H9 (cell line): ENCODE measurements around the gene DGKD. TPM values are rescaled to one million over a fixed set of nuclear protein-coding genes. Genes with fewer than 3 reads are reported as not detected.

Source experiments
- DNase-seq: peaks from one replicate; pipeline ENCODE4 v3.0.0-alpha.2; 2017
- H2AFZ ChIP-seq: one replicate; pipeline ENCODE4 v1.6.1; 2013; ENCODE audit warnings: mild to moderate bottlenecking, low read length, control low read depth, moderate library complexity
- H2AK5ac ChIP-seq: 2 replicates; pipeline ENCODE4 v1.6.1; 2013; ENCODE audit warnings: low read length, control low read depth, mixed read lengths; ENCODE audit not compliant: insufficient read length
- H2BK120ac ChIP-seq: one replicate; pipeline ENCODE4 v1.6.1; 2013; ENCODE audit warnings: low read depth, mild to moderate bottlenecking, low read length, control low read depth, inconsistent platforms; ENCODE audit not compliant: poor library complexity, severe bottlenecking
- H2BK12ac ChIP-seq: 2 replicates; pipeline ENCODE4 v1.6.1; 2013; ENCODE audit warnings: low read length, control low read depth, mixed read lengths, low read depth; ENCODE audit not compliant: insufficient read length
- H2BK15ac ChIP-seq: 2 replicates; pipeline ENCODE4 v1.6.1; 2013; ENCODE audit warnings: low read depth, low read length, control low read depth
- H2BK20ac ChIP-seq: one replicate; pipeline ENCODE4 v1.6.1; 2013; ENCODE audit warnings: low read depth, mild to moderate bottlenecking, low read length, control low read depth, inconsistent platforms; ENCODE audit not compliant: poor library complexity, severe bottlenecking
- H2BK5ac ChIP-seq: 2 replicates; pipeline ENCODE4 v1.6.1; 2013; ENCODE audit warnings: low read length, control low read depth, mixed read lengths; ENCODE audit not compliant: insufficient read length
- H3K14ac ChIP-seq: 2 replicates; pipeline ENCODE4 v1.6.1; 2013; ENCODE audit warnings: low read length, control low read depth; ENCODE audit not compliant: insufficient read depth
- H3K18ac ChIP-seq: 2 replicates; pipeline ENCODE4 v1.6.1; 2013; ENCODE audit warnings: low read depth, mild to moderate bottlenecking, mixed read lengths, low read length, control low read depth; ENCODE audit not compliant: insufficient read length
- H3K23ac ChIP-seq: 2 replicates; pipeline ENCODE4 v1.6.1; 2013; ENCODE audit warnings: low read length, control low read depth, mixed read lengths, low read depth; ENCODE audit not compliant: insufficient read length
- H3K23me2 ChIP-seq: 2 replicates; pipeline ENCODE4 v1.6.1; 2013; ENCODE audit warnings: low read depth, mild to moderate bottlenecking, mixed read lengths, low read length, control low read depth; ENCODE audit not compliant: insufficient read length, poor library complexity, severe bottlenecking
- H3K27ac ChIP-seq: 2 replicates; pipeline ENCODE4 v1.5.1; 2013; ENCODE audit warnings: low read length, control low read depth, mixed read lengths, low read depth; ENCODE audit not compliant: insufficient read length
- H3K27me3 ChIP-seq: 2 replicates; pipeline ENCODE4 v1.6.1; 2013; ENCODE audit warnings: low read length, control low read depth, inconsistent platforms; ENCODE audit not compliant: insufficient read depth
- H3K4ac ChIP-seq: 2 replicates; pipeline ENCODE4 v1.6.1; 2013; ENCODE audit warnings: low read depth, mild to moderate bottlenecking, control low read depth, inconsistent platforms, low read length, moderate library complexity
- H3K4me1 ChIP-seq: 2 replicates; pipeline ENCODE4 v1.6.1; 2013; ENCODE audit warnings: low read length, control low read depth, inconsistent platforms; ENCODE audit not compliant: insufficient read depth
- H3K4me2 ChIP-seq: 2 replicates; pipeline ENCODE4 v1.6.1; 2013; ENCODE audit warnings: low read length, control low read depth, mixed read lengths; ENCODE audit not compliant: insufficient read length, insufficient read depth
- H3K56ac ChIP-seq: 2 replicates; pipeline ENCODE4 v1.6.1; 2013; ENCODE audit warnings: low read depth, mild to moderate bottlenecking, mixed read lengths, low read length, control low read depth; ENCODE audit not compliant: insufficient read length
- H3K79me1 ChIP-seq: 2 replicates; pipeline ENCODE4 v1.6.1; 2013; ENCODE audit warnings: low read depth, mild to moderate bottlenecking, moderate library complexity, low read length, control low read depth, inconsistent platforms; ENCODE audit not compliant: insufficient read depth, poor library complexity, severe bottlenecking
- H3K79me2 ChIP-seq: 2 replicates; pipeline ENCODE4 v1.6.1; 2013; ENCODE audit warnings: low read length, control low read depth, inconsistent platforms; ENCODE audit not compliant: insufficient read depth
- H3K9ac ChIP-seq: 2 replicates; pipeline ENCODE4 v1.6.1; 2013; ENCODE audit warnings: low read length, control low read depth, mixed read lengths; ENCODE audit not compliant: insufficient read length; ENCODE audit errors: extremely low read depth
- H3K9me3 ChIP-seq: one replicate; pipeline ENCODE4 v1.6.1; 2013; ENCODE audit warnings: low read depth, low read length, inconsistent platforms; ENCODE audit not compliant: control insufficient read depth
- H3T11ph ChIP-seq: one replicate; pipeline ENCODE4 v1.6.1; 2013; ENCODE audit warnings: mild to moderate bottlenecking, low read length, control low read depth, inconsistent platforms
- H4K20me1 ChIP-seq: one replicate; pipeline ENCODE4 v1.6.1; 2013; ENCODE audit not compliant: control insufficient read depth, insufficient read length, insufficient read depth
- H4K5ac ChIP-seq: 2 replicates; pipeline ENCODE4 v1.6.1; 2013; ENCODE audit warnings: low read depth, mild to moderate bottlenecking, mixed read lengths, low read length, control low read depth; ENCODE audit not compliant: insufficient read length
- H4K8ac ChIP-seq: replicated peaks from 2 replicates; pipeline ENCODE4 v1.6.1; 2013; ENCODE audit warnings: low read length, control low read depth, mixed read lengths, low read depth; ENCODE audit not compliant: insufficient read length
- H4K91ac ChIP-seq: 2 replicates; pipeline ENCODE4 v1.6.1; 2013; ENCODE audit warnings: low read depth, mild to moderate bottlenecking, moderate library complexity, mixed read lengths, low read length, control low read depth; ENCODE audit not compliant: insufficient read length
- H3K27ac Mint-ChIP-seq, 3 experiments: 2 replicates in 2 of 3; 3 replicates in 1 of 3; pipeline ENCODE4 v1.8.0; 2020 to 2021; ENCODE audit warnings: mixed read lengths in 3 of 3, mild to moderate bottlenecking in 1 of 3, moderate library complexity in 1 of 3
- H3K27me3 Mint-ChIP-seq: 2 replicates; pipeline ENCODE4 v1.8.0; 2021; ENCODE audit warnings: low read depth, mild to moderate bottlenecking, moderate library complexity, mixed read lengths
- H3K36me3 Mint-ChIP-seq, 3 experiments: 2 replicates in 2 of 3; 3 replicates in 1 of 3; pipeline ENCODE4 v1.8.0; 2020 to 2021; ENCODE audit warnings: low read depth in 3 of 3, mixed read lengths in 3 of 3; ENCODE audit not compliant: insufficient read depth in 1 of 3
- H3K4me1 Mint-ChIP-seq, 2 experiments: 2 replicates each; pipeline ENCODE4 v1.8.0; 2020; ENCODE audit warnings: mixed read lengths in 2 of 2
- H3K4me3 Mint-ChIP-seq, 2 experiments: 2 replicates in 1 of 2; 3 replicates in 1 of 2; pipeline ENCODE4 v1.8.0; 2020 to 2021; ENCODE audit warnings: mild to moderate bottlenecking in 2 of 2, mixed read lengths in 2 of 2, moderate library complexity in 1 of 2
- H3K9me3 Mint-ChIP-seq, 2 experiments: 2 replicates in 1 of 2; 3 replicates in 1 of 2; pipeline ENCODE4 v1.8.0; 2020; ENCODE audit warnings: mild to moderate bottlenecking in 2 of 2, mixed read lengths in 2 of 2, moderate library complexity in 1 of 2
- CTCF ChIP-seq: fragments of 200-600 bp; sonication (generic); conservative IDR thresholded peaks from 3 replicates; pipeline ENCODE4 v1.8.0; 2021; ENCODE audit warnings: antibody characterized with exemption, mild to moderate bottlenecking
- WGBS: extraction: QIAGEN DNeasy Blood & Tissue Kit; methylation state at CpG from one replicate; pipeline ENCODE4 v1.1.7; 2013; ENCODE audit warnings: missing lambda C conversion rate, low lambda C conversion rate, mixed read lengths; ENCODE audit not compliant: insufficient read length; ENCODE audit errors: extremely low coverage; 5-methylcytosine and 5-hydroxymethylcytosine counted together
- total RNA-seq: library from RNA; stranded (reverse); gene quantifications from 2 replicates; pipeline ENCODE4 v1.2.1, GENCODE V29; 2021

DGKD gene
- total RNA-seq, 1 experiment from 2014 or later, result 20.7 TPM

- H3K9me3 Mint-ChIP-seq, result no peaks in the 10 kb centered on the region
- Histone ChIP-seq H2BK20ac (no peak overlapping the region), H3K4me1 (peaks cover 8% of the 10 kb centered on the region; the same call in 1 of the 2 replicates), H3K79me1 (no peaks in the 10 kb centered on the region), H3K23ac (no peak overlapping the region), H4K20me1 (peaks cover 2% of the 10 kb centered on the region), H3K14ac (no peak overlapping the region), H4K8ac (no peak overlapping the region), H3K56ac (no peak overlapping the region), H3K79me2 (no peaks in the 10 kb centered on the region), H2BK12ac (no peak overlapping the region), H3K4me2 (no peak overlapping the region), H3K4ac (no peak overlapping the region), H3K9me3 (no peaks in the 10 kb centered on the region), H3K18ac (no peak overlapping the region), H3K27ac (no peak overlapping the region), H3K23me2 (no peaks in the 10 kb centered on the region), H3K27me3 (no peaks in the 10 kb centered on the region), H4K91ac (no peak overlapping the region), H3T11ph (no peak overlapping the region), H2AK5ac (no peak overlapping the region), H2BK5ac (no peak overlapping the region), H4K5ac (no peak overlapping the region), H3K9ac (no peak overlapping the region), H2BK15ac (no peak overlapping the region), H2BK120ac (no peak overlapping the region), H2AFZ (no peak overlapping the region)
- DNase-seq, result no peak
- TF ChIP-seq CTCF, result no peak; the same call in 2 of the 3 replicates
- H3K27me3 Mint-ChIP-seq, result no peaks in the 10 kb centered on the region
- H3K4me3 Mint-ChIP-seq, result no peak overlapping the region
- H3K27ac Mint-ChIP-seq, result no peak overlapping the region
- H3K4me1 Mint-ChIP-seq, result peaks cover 32 to 41% of the 10 kb centered on the region in 2 experiments
- no peaks in the 10 kb centered on the region for H3K36me3 Mint-ChIP-seq
- no CpG with 5 or more reads among the region's 3 CpGs for WGBS
Observed at GRCh38 chr2:233418052-233418760, 63.9 kb downstream of the DGKD start.
